ENCODE results near the gene MCM5. TPM values are rescaled to one million over a fixed set of nuclear protein-coding genes. Genes with fewer than 3 reads are reported as not detected.

MCM5 gene
- total RNA-seq, 1 donor from 2014 or later, result 178 TPM

DNA sequence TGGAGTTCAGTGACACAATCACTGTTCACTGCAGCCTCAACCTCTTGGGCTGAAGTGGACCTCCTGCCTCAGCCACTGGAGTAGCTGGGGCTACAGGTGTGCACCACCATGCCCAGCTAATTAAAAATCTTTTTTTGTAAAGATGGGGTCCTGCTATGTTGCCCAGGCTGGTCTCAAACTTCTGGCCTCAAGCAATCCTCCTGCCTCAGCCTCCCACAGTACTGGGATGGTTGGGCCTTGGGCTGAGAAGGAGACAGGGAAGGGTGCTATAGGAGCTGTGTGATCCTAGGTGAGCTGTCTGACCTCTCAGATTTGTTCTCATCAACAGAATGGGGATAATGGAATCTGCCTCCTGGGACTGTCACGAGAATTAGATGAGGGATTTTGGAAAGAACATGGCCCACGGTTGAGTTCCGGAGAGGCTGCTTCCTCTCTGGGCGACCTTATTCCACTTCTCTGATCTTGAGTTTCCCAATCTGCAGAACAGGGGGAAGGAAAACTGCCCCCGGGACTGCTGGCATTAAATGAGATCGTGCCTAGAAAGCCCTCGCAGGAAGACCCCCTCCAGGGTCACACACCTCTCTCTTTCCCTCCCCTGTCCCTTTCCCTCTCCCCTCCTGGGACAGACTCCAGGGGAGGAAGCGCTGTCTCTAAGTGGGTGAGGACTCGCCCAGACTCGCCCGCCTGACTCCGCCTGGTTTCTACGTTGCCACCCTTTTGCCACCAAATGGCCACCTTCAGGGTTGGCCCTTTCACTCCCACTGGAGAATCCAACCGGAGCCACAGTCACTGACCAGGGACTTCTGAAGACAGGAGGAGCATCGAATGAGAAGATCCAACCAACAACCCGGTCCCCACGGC lies 50.1 kb downstream of the MCM5 start:
- no peak overlapping the region for H3K27ac Mint-ChIP-seq
- intact Hi-C loops (cut with micrococcal nuclease), result no loop called here
- peaks cover 8% of the 10 kb centered on the region for H3K4me1 Mint-ChIP-seq
- ATAC-seq (ENCODE audit: low read depth), result no peak
- no peaks in the 10 kb centered on the region for H3K27me3 Mint-ChIP-seq
- no peak for DNase-seq
- no peaks in the 10 kb centered on the region for H3K9me3 Mint-ChIP-seq
- TF ChIP-seq, protein P1, sequence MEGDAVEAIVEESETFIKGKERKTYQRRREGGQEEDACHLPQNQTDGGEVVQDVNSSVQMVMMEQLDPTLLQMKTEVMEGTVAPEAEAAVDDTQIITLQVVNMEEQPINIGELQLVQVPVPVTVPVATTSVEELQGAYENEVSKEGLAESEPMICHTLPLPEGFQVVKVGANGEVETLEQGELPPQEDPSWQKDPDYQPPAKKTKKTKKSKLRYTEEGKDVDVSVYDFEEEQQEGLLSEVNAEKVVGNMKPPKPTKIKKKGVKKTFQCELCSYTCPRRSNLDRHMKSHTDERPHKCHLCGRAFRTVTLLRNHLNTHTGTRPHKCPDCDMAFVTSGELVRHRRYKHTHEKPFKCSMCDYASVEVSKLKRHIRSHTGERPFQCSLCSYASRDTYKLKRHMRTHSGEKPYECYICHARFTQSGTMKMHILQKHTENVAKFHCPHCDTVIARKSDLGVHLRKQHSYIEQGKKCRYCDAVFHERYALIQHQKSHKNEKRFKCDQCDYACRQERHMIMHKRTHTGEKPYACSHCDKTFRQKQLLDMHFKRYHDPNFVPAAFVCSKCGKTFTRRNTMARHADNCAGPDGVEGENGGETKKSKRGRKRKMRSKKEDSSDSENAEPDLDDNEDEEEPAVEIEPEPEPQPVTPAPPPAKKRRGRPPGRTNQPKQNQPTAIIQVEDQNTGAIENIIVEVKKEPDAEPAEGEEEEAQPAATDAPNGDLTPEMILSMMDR (IDR thresholded peaks at IDR 0.05), result no peak
- ChIA-PET CTCF (no interaction called here), POLR2A (no interaction called here)
- H3K4me3 Mint-ChIP-seq, result no peak overlapping the region
- H3K36me3 Mint-ChIP-seq (ENCODE audit: low read depth), result peaks cover 38% of the 10 kb centered on the region

GRCh38 chr22:35450824-35451569 lies 51.1 kb downstream of the MCM5 start:
- ChIA-PET CTCF (no interaction called here), POLR2A (no interaction called here)
- peaks cover 35% of the 10 kb centered on the region for H3K36me3 Mint-ChIP-seq (ENCODE audit: low read depth)
- H3K4me1 Mint-ChIP-seq, result peaks cover 8% of the 10 kb centered on the region
- TF ChIP-seq, protein P1 (IDR thresholded peaks at IDR 0.05), result no peak
- no peak overlapping the region for H3K27ac Mint-ChIP-seq
- ATAC-seq (ENCODE audit: low read depth), result no peak
- H3K4me3 Mint-ChIP-seq, result no peak overlapping the region
- DNase-seq, result no peak
- intact Hi-C loops (cut with micrococcal nuclease), result no loop called here
- no peaks in the 10 kb centered on the region for H3K27me3 Mint-ChIP-seq
- no peaks in the 10 kb centered on the region for H3K9me3 Mint-ChIP-seq

DNA sequence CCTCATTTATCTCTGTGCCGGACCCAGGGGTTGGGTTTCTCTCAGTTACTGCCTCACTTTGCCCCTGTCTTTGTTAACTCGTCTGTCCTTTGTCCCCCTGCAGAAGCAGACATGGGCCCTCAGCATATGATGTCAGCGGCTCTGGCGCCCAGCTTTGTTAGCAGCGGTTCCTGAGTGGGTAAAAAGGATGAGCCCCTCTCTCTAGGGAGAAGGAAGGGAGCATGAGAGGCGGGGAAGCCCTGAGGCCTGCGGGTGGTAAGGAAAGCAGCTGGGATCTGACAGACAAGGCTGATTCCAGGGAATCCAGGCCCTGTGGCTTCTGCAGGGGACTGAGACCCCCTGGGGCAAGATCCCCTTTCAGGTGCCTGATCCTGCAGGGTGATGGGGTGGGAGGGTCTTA lies 51.7 kb downstream of the MCM5 start:
- peaks cover 8% of the 10 kb centered on the region for H3K4me1 Mint-ChIP-seq
- DNase-seq (no peak), ATAC-seq (ENCODE audit: low read depth) (no peak)
- H3K36me3 Mint-ChIP-seq (ENCODE audit: low read depth), result peaks cover 29% of the 10 kb centered on the region
- POLR2A ChIA-PET, result no interaction called here
- TF ChIP-seq, protein P1 (IDR thresholded peaks at IDR 0.05), result no peak
- H3K9me3 Mint-ChIP-seq, result no peaks in the 10 kb centered on the region
- no peak overlapping the region for H3K4me3 Mint-ChIP-seq
- CTCF ChIA-PET, result no interaction called here
- no peak overlapping the region for H3K27ac Mint-ChIP-seq
- no peaks in the 10 kb centered on the region for H3K27me3 Mint-ChIP-seq
- intact Hi-C loops (cut with micrococcal nuclease), result no loop called here

GRCh38 chr22:35452351-35452781 lies 52.4 kb downstream of the MCM5 start:
- TF ChIP-seq, protein P1 (IDR thresholded peaks at IDR 0.05), result no peak
- peaks cover 8% of the 10 kb centered on the region for H3K4me1 Mint-ChIP-seq
- DNase-seq (no peak), ATAC-seq (ENCODE audit: low read depth) (no peak)
- intact Hi-C loops (cut with micrococcal nuclease), result no loop called here
- peaks cover 23% of the 10 kb centered on the region for H3K36me3 Mint-ChIP-seq (ENCODE audit: low read depth)
- no peaks in the 10 kb centered on the region for H3K27me3 Mint-ChIP-seq
- H3K27ac Mint-ChIP-seq, result no peak overlapping the region
- ChIA-PET POLR2A (interaction anchor here (0.6 kb wide), 1 partner anchor 103 kb away, joined by 4 read pairs; no protein-coding TSS in a partner anchor), CTCF (no interaction called here)
- no peak overlapping the region for H3K4me3 Mint-ChIP-seq
- H3K9me3 Mint-ChIP-seq, result no peaks in the 10 kb centered on the region
